ENCODE results near the gene PFDN1. TPM values are rescaled to one million over a fixed set of nuclear protein-coding genes. Genes with fewer than 3 reads are reported as not detected.

Gene PFDN1
- polyA plus RNA-seq, 1 donor (not counting 4 experiments of a cell fraction or from before 2014, with no cell fraction given): 79.0 TPM

GRCh38 chr5:140305471-140305870, 2.6 kb upstream of the PFDN1 start:
- Histone ChIP-seq H3K27me3 (ENCODE audit: control insufficient read depth, extremely low read depth, insufficient read depth, low read length) (no peaks in the 10 kb centered on the region), H3K9me3 (ENCODE audit: control insufficient read depth, low read depth, low read length) (no peaks in the 10 kb centered on the region), H3K27ac (ENCODE audit: control insufficient read depth, insufficient read depth, low read length) (no peak overlapping the region), H3K9me1 (ENCODE audit: control insufficient read depth, extremely low read depth, insufficient read depth, low read length) (no peaks in the 10 kb centered on the region), H3K4me1 (ENCODE audit: control insufficient read depth, extremely low read depth, insufficient read depth, low read length) (peaks cover 21% of the 10 kb centered on the region), H3K36me3 (ENCODE audit: control insufficient read depth in 2 of 2, extremely low read depth in 1 of 2, insufficient read depth in 2 of 2, low read length in 2 of 2) (no peaks in the 10 kb centered on the region), H3K4me2 (ENCODE audit: control insufficient read depth, extremely low read depth, insufficient read depth, low read depth, low read length) (no peak overlapping the region), H3K9ac (ENCODE audit: control insufficient read depth, extremely low read depth, insufficient read depth, low read length) (no peak overlapping the region), H3K4me3 (ENCODE audit: control insufficient read depth in 2 of 3, extremely low read depth in 1 of 3, insufficient read depth in 2 of 3, low read depth in 1 of 3, low read length in 3 of 3) (no peak overlapping the region), H2AFZ (ENCODE audit: control insufficient read depth, low read length) (no peak overlapping the region), H3K79me2 (ENCODE audit: control insufficient read depth, insufficient read depth, low read length) (peaks cover 23% of the 10 kb centered on the region), H4K20me1 (ENCODE audit: control insufficient read depth, extremely low read depth, insufficient read depth, low read length) (no peaks in the 10 kb centered on the region)
- DNase-seq (ENCODE audit: low read depth, low spot score) (no peak), FAIRE-seq (no peak)
- dilution Hi-C loops (cut with MboI; ENCODE audit: extremely low pct_ligation_motif_present, low sequenced_read_pairs): no loop called here
- TF ChIP-seq CTCF (optimal IDR thresholded peaks at IDR 0.05 in 1 of 3, IDR thresholded peaks at IDR 0.05 in 1 of 3, conservative IDR thresholded peaks at IDR 0.05 in 1 of 3; ENCODE audit: extremely low read depth in 1 of 3, insufficient read depth in 2 of 3, low read length in 3 of 3) (no peak), EZH2 (IDR thresholded peaks at IDR 0.05; ENCODE audit: low read length) (no peak)

GRCh38 chr5:140303966-140304365, 1.1 kb upstream of the PFDN1 start:
- H3K79me2 ChIP-seq (ENCODE audit: control insufficient read depth, insufficient read depth, low read length): peaks cover 32% of the 10 kb centered on the region
- H3K27ac ChIP-seq (ENCODE audit: control insufficient read depth, insufficient read depth, low read length): no peak overlapping the region
- peaks cover 2 to 8% of the 10 kb centered on the region in 2 experiments for H3K36me3 ChIP-seq (ENCODE audit: control insufficient read depth in 2 of 2, extremely low read depth in 1 of 2, insufficient read depth in 2 of 2, low read length in 2 of 2)
- no peaks in the 10 kb centered on the region for H3K27me3 ChIP-seq (ENCODE audit: control insufficient read depth, extremely low read depth, insufficient read depth, low read length)
- H3K9ac ChIP-seq (ENCODE audit: control insufficient read depth, extremely low read depth, insufficient read depth, low read length): no peak overlapping the region
- H3K4me1 ChIP-seq (ENCODE audit: control insufficient read depth, extremely low read depth, insufficient read depth, low read length): peaks cover 19% of the 10 kb centered on the region
- no peaks in the 10 kb centered on the region for H4K20me1 ChIP-seq (ENCODE audit: control insufficient read depth, extremely low read depth, insufficient read depth, low read length)
- dilution Hi-C loops (cut with MboI; ENCODE audit: extremely low pct_ligation_motif_present, low sequenced_read_pairs): no loop called here
- no peaks in the 10 kb centered on the region for H3K9me3 ChIP-seq (ENCODE audit: control insufficient read depth, low read depth, low read length)
- TF ChIP-seq EZH2 (IDR thresholded peaks at IDR 0.05; ENCODE audit: low read length): no peak
- TF ChIP-seq CTCF (optimal IDR thresholded peaks at IDR 0.05 in 1 of 3, IDR thresholded peaks at IDR 0.05 in 1 of 3, conservative IDR thresholded peaks at IDR 0.05 in 1 of 3; ENCODE audit: extremely low read depth in 1 of 3, insufficient read depth in 2 of 3, low read length in 3 of 3): no peak
- H3K4me2 ChIP-seq (ENCODE audit: control insufficient read depth, extremely low read depth, insufficient read depth, low read depth, low read length): no peak overlapping the region
- no peak for DNase-seq (ENCODE audit: low read depth, low spot score)
- FAIRE-seq: no peak
- H3K4me3 ChIP-seq (ENCODE audit: control insufficient read depth in 2 of 3, extremely low read depth in 1 of 3, insufficient read depth in 2 of 3, low read depth in 1 of 3, low read length in 3 of 3): no peak overlapping the region
- no peak overlapping the region for H2AFZ ChIP-seq (ENCODE audit: control insufficient read depth, low read length)
- H3K9me1 ChIP-seq (ENCODE audit: control insufficient read depth, extremely low read depth, insufficient read depth, low read length): no peaks in the 10 kb centered on the region

All from keratinocyte (primary cell).